NCI-H82 (cell line): ENCODE measurements around the gene SMIM17.
"Not testable (repeated sequence)": the region's sequence is repeated elsewhere in the genome, so short reads cannot be mapped to it uniquely, and the experiment has no call there.

Experiments used
- DNase-seq: peaks from one replicate; lab custom pipeline; 2025; lab: John Stamatoyannopoulos, UW

SMIM17 gene

DNA sequence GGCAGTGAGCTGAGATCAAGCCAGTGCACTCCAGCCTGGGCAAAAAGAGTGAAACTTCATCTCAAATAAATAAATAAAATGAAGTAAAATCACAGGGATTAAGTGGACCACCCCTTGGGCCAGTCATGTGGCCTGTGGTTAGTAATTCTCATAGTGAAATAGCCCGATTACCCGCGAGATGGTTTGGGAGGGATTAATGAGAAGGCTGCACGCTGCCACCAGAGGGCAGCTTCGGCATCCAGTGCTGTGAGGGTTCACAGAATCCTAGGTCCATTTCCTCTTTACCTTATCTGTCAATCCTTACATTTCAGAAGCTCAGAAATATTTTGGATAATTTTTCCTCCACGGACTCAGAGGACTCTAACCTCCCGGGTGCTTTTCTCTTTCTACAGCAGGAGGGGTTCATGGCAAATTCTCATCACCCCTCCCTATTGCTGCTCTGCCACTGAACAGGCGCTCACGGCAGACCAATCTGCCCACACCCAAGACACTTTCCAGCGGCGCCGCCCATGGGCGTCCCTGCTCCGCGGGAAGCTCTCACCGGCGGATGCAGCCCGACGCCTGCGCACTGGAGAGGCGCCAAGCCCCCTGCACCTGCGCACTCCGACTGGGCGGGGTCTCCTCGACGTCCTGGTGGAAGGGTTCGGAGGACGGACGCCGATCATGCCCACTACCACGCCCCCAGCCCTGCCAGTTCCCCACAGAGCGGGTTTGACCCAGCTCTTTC lies 17.6 kb downstream of the SMIM17 start:
- DNase-seq, result peak; percentile 54

DNA sequence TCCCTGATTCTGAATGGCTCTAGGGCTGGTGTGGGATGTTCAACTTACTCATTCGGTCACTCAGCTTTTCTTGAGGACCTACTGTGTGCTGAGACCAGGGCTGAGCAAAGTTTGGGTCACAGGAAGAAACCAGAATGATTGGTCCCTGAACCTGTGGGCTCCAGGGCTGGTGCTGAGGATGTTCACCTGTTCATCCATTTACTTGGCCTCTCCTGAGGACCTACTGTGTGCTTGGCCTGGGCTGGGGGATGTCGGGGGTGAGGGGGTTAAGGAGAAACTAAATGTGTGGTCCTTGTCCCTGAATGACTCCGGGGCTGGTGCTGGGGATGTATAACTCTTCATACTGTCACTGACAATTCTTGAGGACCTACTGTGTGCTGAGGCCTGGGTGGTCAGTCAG lies 18.3 kb downstream of the SMIM17 start:
- DNase-seq, result no peak

DNA sequence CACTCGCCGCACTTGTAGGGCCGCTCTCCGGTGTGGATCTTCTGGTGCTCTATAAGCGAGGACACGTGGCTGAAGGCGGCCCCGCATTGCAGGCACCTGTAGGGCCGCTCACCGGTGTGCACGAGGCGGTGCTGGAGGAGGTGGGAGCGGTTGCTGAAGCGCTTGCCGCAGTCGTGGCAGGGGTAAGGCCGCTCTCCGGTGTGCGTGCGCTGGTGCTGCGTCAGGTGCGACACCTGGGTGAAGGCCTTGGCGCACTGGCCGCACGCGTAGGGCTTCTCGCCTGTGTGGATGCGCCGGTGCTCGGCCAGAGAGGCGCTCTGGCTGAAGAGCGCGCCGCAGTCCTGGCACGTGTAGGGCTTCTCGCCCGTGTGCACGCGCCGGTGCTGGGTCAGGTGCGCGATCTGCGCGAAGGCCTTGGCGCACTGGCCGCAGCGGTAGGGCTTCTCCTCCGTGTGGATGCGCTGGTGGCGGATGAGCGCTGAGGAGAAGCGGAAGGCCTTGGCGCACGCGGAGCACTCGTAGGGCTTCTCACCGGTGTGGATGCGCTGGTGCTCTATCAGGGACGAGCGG lies 21.1 kb downstream of the SMIM17 start:
- no peak for DNase-seq

DNA sequence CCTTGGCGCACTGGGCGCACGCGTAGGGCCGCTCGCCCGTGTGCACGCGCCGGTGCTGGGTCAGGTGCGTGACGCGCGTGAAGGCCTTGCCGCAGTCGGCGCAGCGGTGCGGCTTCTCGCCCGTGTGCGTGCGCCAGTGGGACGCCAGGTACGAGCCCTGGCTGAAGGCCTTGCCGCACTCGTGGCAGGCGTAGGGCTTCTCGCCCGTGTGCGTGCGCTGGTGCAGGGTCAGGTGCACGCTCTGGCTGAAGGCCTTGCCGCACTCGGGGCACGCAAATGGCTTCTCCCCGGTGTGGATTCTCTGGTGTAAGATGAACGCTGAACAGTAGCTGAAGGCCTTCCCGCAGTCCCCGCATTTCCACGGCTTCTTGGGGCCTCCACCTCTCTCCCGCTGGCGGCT lies 21.6 kb downstream of the SMIM17 start:
- DNase-seq, result no peak

DNA sequence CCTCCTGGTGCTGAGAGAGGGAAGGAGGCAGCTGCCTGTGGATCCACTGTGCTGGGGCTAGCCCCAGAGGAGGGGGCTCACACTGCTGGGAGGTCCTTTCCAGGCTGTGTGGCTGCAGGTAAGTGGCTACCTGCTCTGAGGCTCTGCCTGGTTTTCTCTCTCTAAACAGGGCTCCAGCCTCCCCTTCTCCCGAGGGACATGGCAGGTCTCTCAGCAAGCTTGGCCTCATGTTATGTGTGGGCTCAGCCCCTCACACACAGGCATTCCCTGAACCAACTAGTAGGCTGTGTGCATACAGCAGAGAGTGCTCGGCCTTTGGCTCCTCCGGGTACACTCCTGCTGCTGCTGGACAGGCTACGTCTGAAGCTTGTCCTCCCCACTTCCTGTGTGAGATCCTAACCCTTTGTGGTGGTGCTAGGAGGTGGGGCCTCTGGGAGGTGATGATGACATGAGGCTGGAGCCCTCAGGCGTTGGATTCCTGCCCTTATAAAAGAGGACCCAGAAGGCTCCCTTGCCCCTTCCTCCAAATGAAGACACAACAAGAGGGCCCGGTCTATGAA lies 24.4 kb downstream of the SMIM17 start:
- DNase-seq, result no peak

DNA sequence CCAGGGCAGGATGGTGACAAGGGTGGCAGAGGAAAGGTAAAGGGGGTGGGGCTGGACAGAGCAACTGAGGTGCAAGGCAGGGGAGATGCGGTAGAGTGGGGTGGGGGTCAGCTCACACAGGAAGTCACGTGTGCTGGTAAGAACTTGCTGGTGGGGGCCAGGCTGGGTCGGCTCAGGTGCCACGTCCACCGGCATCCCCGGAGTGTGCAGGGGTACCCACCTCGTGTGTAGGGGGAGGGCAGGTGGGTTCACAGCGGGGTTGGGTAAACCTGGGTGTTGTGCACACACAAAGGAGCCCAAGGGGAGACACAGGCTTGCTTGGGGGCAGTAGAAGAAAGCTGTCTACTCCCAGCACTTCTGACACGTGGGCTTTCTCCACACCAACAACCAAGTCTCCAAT lies 25.7 kb downstream of the SMIM17 start:
- no peak for DNase-seq

DNA sequence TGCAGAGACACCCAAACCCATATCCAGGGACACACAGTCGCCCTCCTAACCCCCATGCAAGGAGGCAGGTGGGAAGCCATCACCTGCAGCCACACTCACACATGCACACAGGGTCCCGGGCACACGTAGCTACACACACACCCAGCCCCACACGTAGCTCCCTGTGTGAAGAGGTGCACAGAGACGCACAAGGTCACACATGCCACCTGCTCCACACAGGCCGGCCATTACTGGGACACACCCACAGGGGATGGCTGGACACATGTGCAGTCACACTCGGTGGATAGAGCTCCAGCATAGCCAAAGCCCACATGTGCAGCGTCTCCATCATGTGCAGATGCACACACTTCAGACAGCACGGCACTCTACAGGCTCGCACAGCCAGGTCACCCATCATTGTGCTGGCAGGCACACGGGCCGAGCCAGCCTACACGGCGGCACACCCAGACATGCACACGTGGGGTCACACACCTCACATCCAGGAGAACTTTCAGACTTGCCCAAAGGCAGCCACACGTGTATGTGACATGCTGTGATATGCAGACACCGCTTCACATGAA lies 27.5 kb downstream of the SMIM17 start:
- DNase-seq, result no peak

DNA sequence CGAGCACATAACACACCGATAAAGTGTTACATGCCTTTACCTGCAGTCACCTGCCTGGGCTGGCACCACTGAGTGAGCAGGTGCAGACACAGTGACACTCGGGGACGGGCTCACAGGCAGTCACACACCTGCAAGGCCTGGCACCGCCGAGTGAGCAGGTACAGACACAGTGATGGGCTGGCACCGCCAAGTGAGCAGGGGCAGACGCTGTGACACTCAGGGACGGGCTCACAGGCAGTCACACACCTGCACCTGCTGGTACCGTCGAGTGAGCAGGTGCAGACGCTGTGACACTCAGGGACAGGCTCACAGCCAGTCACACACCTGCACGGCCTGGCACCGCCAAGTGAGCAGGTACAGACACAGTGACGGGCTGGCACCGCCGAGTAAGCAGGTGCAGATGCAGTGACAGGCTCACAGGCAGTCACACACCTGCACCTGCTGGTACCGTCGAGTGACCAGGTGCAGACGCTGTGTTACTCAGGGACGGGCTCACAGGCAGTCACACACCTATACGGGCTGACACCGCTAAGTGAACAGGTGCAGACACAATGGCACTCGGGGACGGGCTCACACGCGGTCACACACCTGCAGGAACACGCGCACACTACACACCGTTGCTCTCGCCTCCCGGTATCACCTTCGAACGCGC lies 28.1 kb downstream of the SMIM17 start:
- DNase-seq, result no peak

DNA sequence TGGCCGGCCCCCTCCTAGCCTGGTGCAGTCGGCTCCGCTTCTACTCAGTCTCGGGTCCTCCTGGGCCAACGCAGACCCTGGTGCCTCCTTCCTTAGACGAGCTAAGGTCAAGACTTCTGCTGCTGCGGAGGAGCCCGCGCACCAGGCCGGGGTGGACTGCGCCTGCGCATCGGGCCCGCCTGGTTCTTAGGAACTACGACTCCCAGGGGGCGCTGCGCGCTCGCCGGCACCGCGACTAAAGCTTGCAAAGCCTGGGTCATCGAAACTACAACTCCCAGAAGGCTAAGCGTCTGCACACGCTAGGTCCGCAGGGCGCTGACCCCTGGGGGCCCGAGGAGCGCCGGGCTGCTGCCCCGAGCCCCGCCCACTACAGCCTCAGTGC lies 28.6 kb downstream of the SMIM17 start, which contains the start of gene ZNF835:
Gene ZNF835 (minus strand): TSS at position 145 of the 382 bp plus-strand sequence. CDS start 6,559 bp downstream, outside the sequence.
- DNase-seq, result peak; percentile 92

DNA sequence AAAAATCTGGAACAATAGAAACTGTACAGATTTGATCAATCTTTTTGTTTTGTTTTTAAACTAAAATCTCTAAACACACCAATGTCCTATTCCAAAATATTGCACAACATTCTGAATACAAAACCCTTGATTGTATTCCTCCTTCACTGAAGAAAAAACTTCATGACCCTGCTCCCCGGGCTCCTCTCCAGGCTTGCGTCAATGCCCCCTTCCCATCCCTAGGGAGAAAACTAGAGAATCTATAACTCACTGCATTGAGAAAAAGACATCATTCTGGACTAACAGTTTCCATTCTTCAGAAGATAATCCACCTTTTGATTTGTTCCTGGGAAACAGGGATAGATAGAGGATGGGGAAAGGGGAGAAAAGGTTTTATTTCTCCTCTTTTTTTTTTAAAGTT lies 29.7 kb downstream of the SMIM17 start:
- not testable (repeated sequence) for DNase-seq

DNA sequence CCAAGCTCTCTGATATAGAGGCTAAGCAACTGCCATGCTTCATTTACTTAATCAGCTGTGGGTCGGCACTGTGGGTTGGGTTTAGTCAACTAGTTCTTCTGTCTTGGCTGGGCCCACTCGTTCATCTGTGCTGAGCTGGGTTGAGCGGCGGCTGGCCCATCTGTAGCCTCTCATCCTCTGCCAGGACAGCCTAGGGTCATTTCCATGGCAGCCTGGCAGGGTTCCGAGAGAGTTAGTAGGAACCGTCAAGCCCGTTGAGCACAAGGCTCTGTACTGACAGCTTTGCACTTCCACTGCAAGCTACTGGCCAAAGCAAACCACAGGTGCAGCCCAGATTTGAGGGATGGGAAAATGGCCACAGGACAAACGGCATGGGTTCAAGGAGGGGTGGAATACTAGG lies 35.2 kb downstream of the SMIM17 start:
- no peak for DNase-seq

DNA sequence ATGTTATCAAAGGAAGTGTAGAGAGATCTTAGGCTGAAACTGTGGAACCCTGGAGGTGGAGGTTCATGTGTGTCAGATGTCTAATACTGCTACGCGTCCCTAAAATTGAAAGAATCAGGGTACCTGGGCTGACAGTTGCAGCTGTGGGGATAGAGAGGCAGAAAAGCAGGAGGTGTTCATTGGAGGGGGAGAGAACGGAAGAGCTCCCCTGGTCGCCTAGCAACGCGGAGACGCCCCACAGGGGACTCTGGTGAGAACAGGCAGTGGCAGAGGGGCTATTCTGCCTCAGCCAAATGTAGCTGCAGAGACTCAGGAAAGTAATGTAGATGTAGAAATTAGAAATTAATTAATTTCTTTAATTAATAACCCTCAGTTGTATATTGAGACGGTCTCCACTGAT lies 38.7 kb downstream of the SMIM17 start:
- no peak for DNase-seq

DNA sequence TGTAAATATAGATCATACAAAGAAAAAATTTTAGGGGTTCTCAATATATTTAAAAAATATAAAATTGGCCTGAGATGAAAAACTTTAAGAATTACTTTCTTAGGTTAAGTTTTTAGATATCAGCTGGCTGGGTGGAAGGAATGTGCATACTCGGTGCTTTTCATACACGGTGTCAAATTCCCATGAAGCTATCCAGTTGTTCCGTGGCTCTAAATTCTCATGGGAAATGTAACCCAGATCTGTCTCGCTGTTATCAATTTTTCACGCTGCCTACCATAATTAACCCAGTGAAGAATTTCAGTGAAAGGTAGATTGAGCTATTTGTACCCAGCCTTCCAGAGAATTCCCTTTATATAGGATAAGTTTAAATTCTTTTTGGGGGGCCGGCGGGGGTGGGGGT lies 40.2 kb downstream of the SMIM17 start:
- no peak for DNase-seq

DNA sequence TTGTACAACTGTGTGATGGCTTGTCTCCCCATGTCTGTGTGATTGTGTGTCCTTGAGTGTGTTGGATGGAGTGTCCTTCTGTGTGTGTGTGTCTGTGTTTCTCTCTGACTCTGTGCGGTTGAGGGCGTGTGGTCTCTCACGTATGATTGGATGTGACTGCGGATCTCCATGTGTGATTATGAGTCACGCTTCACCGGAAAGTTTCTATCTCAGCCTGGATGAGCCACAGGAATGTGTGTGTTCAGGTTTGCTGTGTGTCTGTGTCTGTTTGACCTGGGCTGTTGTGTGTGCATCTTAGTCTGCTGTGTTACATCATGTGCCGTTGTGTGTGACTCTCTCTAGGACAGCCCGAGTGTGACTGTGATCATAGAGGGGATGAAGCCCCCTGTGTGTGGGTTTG lies 44.1 kb downstream of the SMIM17 start:
- DNase-seq, result no peak

DNA sequence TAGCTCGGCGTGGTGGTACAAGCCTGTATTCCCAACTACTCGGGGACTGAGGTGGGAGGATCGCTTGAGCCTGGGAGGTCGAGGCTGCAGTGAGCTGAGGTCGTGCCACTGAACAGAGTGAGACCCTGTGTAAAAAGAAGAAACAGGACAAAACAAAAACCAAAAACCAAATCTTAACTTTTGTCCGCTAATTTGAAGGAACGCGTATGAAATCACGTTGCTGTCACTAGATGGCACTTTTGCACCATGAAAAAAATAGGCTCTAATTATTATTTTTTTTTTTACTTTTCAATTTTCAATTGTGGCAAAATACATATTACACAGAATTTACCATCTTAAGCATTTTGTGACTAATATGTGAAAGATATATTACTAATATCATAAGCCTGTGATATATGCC lies 46.2 kb downstream of the SMIM17 start:
- no peak for DNase-seq

DNA sequence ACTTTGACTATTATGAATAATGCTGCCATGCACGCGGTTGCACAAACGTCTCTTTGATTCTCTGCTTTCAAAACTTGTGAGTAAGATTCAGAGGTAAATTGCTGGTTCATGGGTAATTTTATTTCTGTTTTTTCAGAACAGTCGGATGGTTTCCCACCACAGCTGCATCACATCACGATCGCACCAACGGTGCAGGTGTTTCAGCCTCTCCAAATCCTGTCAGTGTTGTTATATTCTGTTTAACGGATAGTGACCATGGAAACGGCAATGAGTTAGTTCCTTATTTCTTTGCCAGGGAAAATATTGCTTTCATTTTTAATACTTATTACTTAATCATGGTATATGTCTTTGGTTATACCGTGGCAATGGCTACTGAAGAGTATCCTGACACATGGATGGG lies 47.7 kb downstream of the SMIM17 start:
- DNase-seq, result no peak

DNA sequence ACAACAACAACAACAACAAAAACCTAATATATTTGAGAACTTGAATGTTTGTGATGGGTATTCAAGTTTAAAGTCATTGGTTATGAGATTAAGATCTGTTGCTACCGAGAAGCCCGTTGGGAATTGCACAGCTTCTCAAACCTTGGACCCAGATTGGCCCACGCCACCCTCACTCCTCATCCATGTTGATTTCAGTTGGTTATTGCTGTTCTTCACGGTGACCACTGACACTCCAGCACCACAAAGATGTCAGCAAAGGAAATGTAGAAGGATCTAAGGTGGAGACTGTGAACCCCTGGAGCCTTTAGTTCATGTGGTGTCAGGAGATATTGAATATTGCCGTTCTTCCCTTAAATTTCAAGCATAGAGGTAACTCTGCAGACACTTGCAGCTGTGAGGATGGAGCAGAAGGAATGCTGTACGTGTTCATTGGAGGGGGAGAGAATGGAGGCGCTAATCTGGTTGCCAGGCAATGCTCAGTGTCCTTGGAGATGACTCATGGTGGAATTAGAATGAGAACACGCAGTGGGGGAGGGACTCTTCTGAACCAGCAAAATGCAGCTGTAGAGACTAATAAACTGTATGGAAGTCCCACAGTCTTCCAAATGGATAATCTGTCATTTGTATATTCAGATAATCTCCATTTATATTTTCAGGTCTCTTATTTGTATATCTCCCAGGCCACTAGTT lies 49.4 kb downstream of the SMIM17 start:
- peak; percentile 22 for DNase-seq

DNA sequence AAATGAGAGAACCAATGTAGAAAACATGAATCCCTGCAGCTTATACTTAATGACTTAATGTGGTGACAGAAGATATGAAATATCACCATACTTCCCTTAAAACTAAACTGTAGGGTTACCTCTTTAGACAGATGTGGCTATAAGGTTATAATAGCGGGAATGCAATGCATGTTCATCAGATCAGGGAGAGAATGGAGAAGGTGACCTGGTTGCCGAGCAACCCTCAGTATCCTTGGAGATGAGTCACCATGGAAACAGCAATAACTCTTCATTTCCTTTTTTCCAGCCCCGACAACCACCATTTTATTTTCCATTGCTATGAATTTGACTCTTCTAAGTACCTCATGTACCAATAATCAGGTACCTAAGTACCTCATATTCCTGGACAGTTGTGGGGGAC lies 56.6 kb downstream of the SMIM17 start:
- DNase-seq, result no peak

DNA sequence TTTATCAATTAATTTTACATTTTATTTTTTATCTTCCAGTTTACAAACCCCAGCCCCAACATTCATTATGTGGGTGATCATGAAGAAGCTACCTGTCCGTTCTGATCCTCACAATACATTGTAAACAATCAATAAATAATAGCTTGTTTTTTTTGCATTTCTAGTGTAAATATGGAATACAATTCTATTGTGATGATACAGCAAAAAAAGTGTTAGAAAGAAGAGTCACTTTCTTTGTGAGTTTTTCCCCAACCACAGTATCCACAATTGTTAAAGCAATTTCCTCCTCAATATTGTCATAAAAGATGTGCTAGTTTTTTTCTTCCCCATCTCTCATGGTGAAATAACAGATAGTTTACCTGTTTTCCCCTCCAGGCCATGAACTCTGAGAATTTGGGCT lies 58.9 kb downstream of the SMIM17 start:
- no peak for DNase-seq

DNA sequence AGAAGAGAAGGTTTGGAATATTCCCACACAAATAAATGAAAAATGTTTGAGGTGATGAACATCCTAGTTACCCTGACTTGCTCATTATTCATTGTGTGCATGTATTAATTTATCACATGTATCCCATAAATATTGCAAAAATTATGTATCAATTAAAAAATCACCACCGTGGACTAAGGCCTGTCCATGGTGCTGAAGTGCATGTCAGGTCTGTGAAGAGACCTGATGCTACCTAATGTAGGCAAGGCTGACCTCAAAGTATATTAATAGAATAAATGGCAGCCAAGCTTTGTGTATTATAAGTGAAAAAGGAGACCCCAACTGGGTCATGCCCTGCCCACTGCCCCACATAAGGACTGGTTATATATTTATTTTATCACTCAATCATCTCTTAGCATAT lies 63.0 kb downstream of the SMIM17 start:
- DNase-seq, result no peak
